GM12878 (cell line): ENCODE data around the gene COQ4. TPM values are rescaled to one million over a fixed set of nuclear protein-coding genes. Genes with fewer than 3 reads are reported as not detected.

Experiments
- ATAC-seq: fragments of 200-7000 bp; cut with Tn5 transposase; 3 replicates; pipeline ENCODE4 v1.9.1; 2020; ENCODE audit warnings: mild to moderate bottlenecking, moderate library complexity
- BruUV-seq: library from RNA; stranded (reverse); fragments of 400-500 nt; replicated peaks from 2 replicates; lab custom pipeline; 2021; lab: Mats Ljungman, UMichigan
- CTCF ChIA-PET: fragments of 300-600 bp; sonication (Branson Sonifier 250); formaldehyde crosslinking; extraction: SDS; loops from one replicate; lab custom pipeline; 2021; ENCODE audit warnings: inconsistent platforms; lab: Yijun Ruan, JAX
- POLR2A ChIA-PET: fragments of 350-600 bp; formaldehyde crosslinking; extraction: SDS; loops from one replicate; lab custom pipeline; 2021; ENCODE audit warnings: inconsistent platforms; lab: Charles Lee
- RAD21 ChIA-PET: fragments of 300-600 bp; sonication (Branson Sonifier 250); formaldehyde crosslinking; loops from one replicate; lab custom pipeline; 2023; ENCODE audit warnings: antibody characterized with exemption; ENCODE audit not compliant: unreplicated experiment; lab: Charles Lee
- SMC1A ChIA-PET: fragments of 300-600 bp; sonication (Branson Sonifier 250); formaldehyde crosslinking; loops from one replicate; lab custom pipeline; 2023; ENCODE audit not compliant: unreplicated experiment, uncharacterized antibody; lab: Charles Lee
- DNase-seq: peaks from one replicate; pipeline ENCODE4 v3.0.0-alpha.2; 2011; ENCODE audit warnings: low read depth, low spot score
- FAIRE-seq: peaks from 3 replicates; lab custom pipeline; 2011; peaks lifted over from hg19 to GRCh38; lab: Jason Lieb, UNC
- H2AFZ ChIP-seq: 2 replicates; pipeline ENCODE4 v1.6.0; 2011; ENCODE audit warnings: low read depth, low read length, control low read depth; ENCODE audit not compliant: control insufficient read depth
- H3K27ac ChIP-seq: 2 replicates; pipeline ENCODE4 v1.5.1; 2011; ENCODE audit warnings: control low read depth; ENCODE audit not compliant: control insufficient read depth, insufficient read depth
- H3K27me3 ChIP-seq, 2 experiments: replicated peaks in 1 of 2; 2 replicates each; pipeline versions ENCODE4 v1.6.0 to v1.6.1; 2011; ENCODE audit warnings: low read length in 1 of 2; ENCODE audit not compliant: control insufficient read depth in 2 of 2, insufficient read depth in 2 of 2
- H3K36me3 ChIP-seq, 2 experiments: 2 replicates each; pipeline ENCODE4 v1.5.1; 2011; ENCODE audit warnings: low read length in 1 of 2; ENCODE audit not compliant: control insufficient read depth in 2 of 2, insufficient read depth in 2 of 2
- H3K4me1 ChIP-seq: 2 replicates; pipeline ENCODE4 v1.6.1; 2011; ENCODE audit warnings: mild to moderate bottlenecking, low read length, moderate library complexity, mixed read lengths; ENCODE audit not compliant: control insufficient read depth, insufficient read depth
- H3K4me2 ChIP-seq: 2 replicates; pipeline ENCODE4 v1.6.0; 2011; ENCODE audit warnings: control low read depth; ENCODE audit not compliant: control insufficient read depth, insufficient read depth
- H3K4me3 ChIP-seq: fragments of 200-600 bp; sonication (generic); 2 replicates; pipeline ENCODE4 v1.5.1; 2016
- H3K79me2 ChIP-seq: 2 replicates; pipeline ENCODE4 v1.6.0; 2011; ENCODE audit warnings: low read length; ENCODE audit not compliant: control insufficient read depth, insufficient read depth
- H3K9ac ChIP-seq: 2 replicates; pipeline ENCODE4 v1.8.0; 2011; ENCODE audit warnings: low read length, control low read depth, mixed read lengths; ENCODE audit not compliant: control insufficient read depth, insufficient read depth
- H3K9me3 ChIP-seq: replicated peaks from 3 replicates; pipeline ENCODE4 v1.5.1; 2011; ENCODE audit warnings: mild to moderate bottlenecking, low read length; ENCODE audit not compliant: control insufficient read depth, insufficient read depth
- H4K20me1 ChIP-seq: 2 replicates; pipeline ENCODE4 v1.6.0; 2011; ENCODE audit not compliant: control insufficient read depth, insufficient read depth
- CHD2 ChIP-seq: IDR thresholded peaks from 2 replicates; pipeline ENCODE4 v1.6.1; 2011; ENCODE audit warnings: low read depth, low read length, improper control_type of control experiment, borderline replicate concordance
- ELK1 ChIP-seq: IDR thresholded peaks from 2 replicates; pipeline ENCODE4 v1.6.1; 2012; ENCODE audit warnings: low read depth, low read length, improper control_type of control experiment
- EP300 ChIP-seq, 2 experiments: fragments of 150-350 bp in 1 of 2; IDR thresholded peaks; 2 replicates each; pipeline ENCODE4 v1.6.1; 2011 to 2012; ENCODE audit warnings: low read depth in 2 of 2, low read length in 2 of 2, borderline replicate concordance in 1 of 2, improper control_type of control experiment in 1 of 2, inconsistent platforms in 1 of 2; ENCODE audit not compliant: control insufficient read depth in 1 of 2
- ESRRA ChIP-seq: IDR thresholded peaks from 2 replicates; pipeline ENCODE4 v1.6.1; 2012; ENCODE audit warnings: mild to moderate bottlenecking, low read length, improper control_type of control experiment
- ETV6 ChIP-seq, 2 experiments: fragments of 450-650 bp in 1 of 2; IDR thresholded peaks in 1 of 2; conservative IDR thresholded peaks in 1 of 2; 2 replicates each; pipeline ENCODE4 v1.6.1; 2014; ENCODE audit warnings: antibody characterized with exemption in 1 of 2, borderline replicate concordance in 1 of 2, low read depth in 1 of 2, mild to moderate bottlenecking in 1 of 2, moderate library complexity in 1 of 2
- HDAC6 ChIP-seq: fragments of 200-600 bp; sonication (generic); IDR thresholded peaks from one replicate; pipeline ENCODE4 v1.8.0; 2017; ENCODE audit warnings: antibody characterized with exemption; ENCODE audit not compliant: unreplicated experiment
- JUND ChIP-seq: IDR thresholded peaks from 2 replicates; pipeline ENCODE4 v1.6.1; 2012; ENCODE audit warnings: low read depth, mild to moderate bottlenecking, low read length, improper control_type of control experiment, moderate library complexity
- NBN ChIP-seq: fragments of 450-650 bp; IDR thresholded peaks from 2 replicates; pipeline ENCODE4 v1.6.1; 2016
- NR2F1 ChIP-seq: fragments of 450-650 bp; conservative IDR thresholded peaks from 2 replicates; pipeline ENCODE4 v1.6.1; 2017; ENCODE audit warnings: mild to moderate bottlenecking
- SP1 ChIP-seq: IDR thresholded peaks from one replicate; pipeline ENCODE4 v1.6.1; 2011; ENCODE audit warnings: low read depth, low read length
- SREBF2 ChIP-seq: IDR thresholded peaks from 2 replicates; pipeline ENCODE4 v1.6.1; 2012; ENCODE audit warnings: mild to moderate bottlenecking, low read length
- ZNF622 ChIP-seq: fragments of 450-650 bp; IDR thresholded peaks from 2 replicates; pipeline ENCODE4 v1.6.1; 2017; ENCODE audit warnings: mild to moderate bottlenecking, inconsistent platforms
- WGBS: methylation state at CpG from one replicate; pipeline ENCODE4 v1.1.6; 2016; ENCODE audit warnings: low lambda C conversion rate; ENCODE audit not compliant: insufficient replicate concordance, insufficient coverage; ENCODE audit errors: missing lambda C conversion rate; 5-methylcytosine and 5-hydroxymethylcytosine counted together
- in situ Hi-C: fragments of 300-500 bp; cut with MboI; formaldehyde crosslinking; loops from 9 replicates; pipeline ENCODE4 v1.14.3; 2018; ENCODE audit warnings: mixed read lengths
- intact Hi-C: fragments of 100-400 bp; cut with micrococcal nuclease; formaldehyde crosslinking; loops from one replicate; pipeline ENCODE4 v1.14.2; 2022; ENCODE audit not compliant: unreplicated experiment
- polyA plus RNA-seq, 11 experiments: library from polyadenylated mRNA; depleted of rRNA in 4 of 11; unstranded in 6 of 11; stranded (reverse) in 5 of 11; fragments of >200 nt; fragmentation: Nextera tagmentation in 4 of 11; fragmentation: Illumina TruSeq in 1 of 11; extraction: Ambion mirVana in 4 of 11; extraction: Trizol in 1 of 11; gene quantifications; 1 replicate in 1 of 11; 2 replicates in 10 of 11; pipeline versions ENCODE4 v1.2.1 to v1.2.3, GENCODE V29; 2011 to 2016; ENCODE audit warnings: inconsistent platforms in 2 of 11, missing spikeins in 2 of 11, low read depth in 1 of 11
- total RNA-seq, 4 experiments: library from RNA; depleted of rRNA in 3 of 4; stranded (reverse); fragments of >200 nt in 3 of 4; fragmentation: Illumina TruSeq in 1 of 4; extraction: Trizol in 1 of 4; gene quantifications; 2 replicates each; pipeline versions ENCODE4 v1.2.1 to v1.2.3, GENCODE V29; 2013 to 2021
- TF ChIP-seq, protein P1 (sequence below): fragments of 450-650 bp; IDR thresholded peaks from 2 replicates; pipeline ENCODE4 v1.6.1; 2017; ENCODE audit warnings: mild to moderate bottlenecking, moderate library complexity
- TF ChIP-seq, protein P2 (sequence below): IDR thresholded peaks from 2 replicates; pipeline ENCODE4 v1.6.1; 2012; ENCODE audit warnings: low read depth, low read length, improper control_type of control experiment
- TF ChIP-seq, protein P3 (sequence below): IDR thresholded peaks from 2 replicates; pipeline ENCODE4 v1.6.1; 2012; ENCODE audit warnings: low read length, inconsistent platforms

Gene COQ4
- total and polyA plus RNA-seq, 10 of the 15 experiments (the other 5 are each of a cell fraction or from before 2014, with no cell fraction given) = 3.8 to 64.1 (median 38.6) TPM

DNA sequence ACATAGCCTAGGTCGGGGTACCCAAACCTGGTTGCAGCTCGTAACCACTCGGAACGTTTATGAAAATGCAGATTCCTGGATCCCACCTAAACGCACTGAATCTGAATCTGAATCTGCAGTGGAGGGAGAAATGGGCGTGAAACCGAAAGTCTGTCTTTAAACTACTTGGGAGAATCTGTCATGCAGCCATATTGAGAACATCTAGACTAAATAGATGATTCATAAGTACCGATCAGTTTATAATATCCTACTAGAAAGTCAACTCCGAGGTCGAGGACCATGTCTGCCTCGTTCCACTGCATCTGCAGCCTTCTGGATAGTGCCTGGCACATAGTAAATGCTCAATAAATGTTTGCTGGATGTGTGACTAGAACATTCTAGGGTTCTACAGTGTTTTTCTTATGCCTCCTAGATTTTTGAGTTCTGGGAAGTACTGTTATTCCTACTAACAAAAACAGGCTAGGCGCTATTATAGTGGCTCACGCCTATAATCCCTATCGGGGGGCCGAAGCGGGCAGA is 632 bp downstream of the COQ4 start (continued):
- TF ChIP-seq ELK1 (no peak), SP1 (no peak), SREBF2 (no peak)
- TF ChIP-seq, protein P1, sequence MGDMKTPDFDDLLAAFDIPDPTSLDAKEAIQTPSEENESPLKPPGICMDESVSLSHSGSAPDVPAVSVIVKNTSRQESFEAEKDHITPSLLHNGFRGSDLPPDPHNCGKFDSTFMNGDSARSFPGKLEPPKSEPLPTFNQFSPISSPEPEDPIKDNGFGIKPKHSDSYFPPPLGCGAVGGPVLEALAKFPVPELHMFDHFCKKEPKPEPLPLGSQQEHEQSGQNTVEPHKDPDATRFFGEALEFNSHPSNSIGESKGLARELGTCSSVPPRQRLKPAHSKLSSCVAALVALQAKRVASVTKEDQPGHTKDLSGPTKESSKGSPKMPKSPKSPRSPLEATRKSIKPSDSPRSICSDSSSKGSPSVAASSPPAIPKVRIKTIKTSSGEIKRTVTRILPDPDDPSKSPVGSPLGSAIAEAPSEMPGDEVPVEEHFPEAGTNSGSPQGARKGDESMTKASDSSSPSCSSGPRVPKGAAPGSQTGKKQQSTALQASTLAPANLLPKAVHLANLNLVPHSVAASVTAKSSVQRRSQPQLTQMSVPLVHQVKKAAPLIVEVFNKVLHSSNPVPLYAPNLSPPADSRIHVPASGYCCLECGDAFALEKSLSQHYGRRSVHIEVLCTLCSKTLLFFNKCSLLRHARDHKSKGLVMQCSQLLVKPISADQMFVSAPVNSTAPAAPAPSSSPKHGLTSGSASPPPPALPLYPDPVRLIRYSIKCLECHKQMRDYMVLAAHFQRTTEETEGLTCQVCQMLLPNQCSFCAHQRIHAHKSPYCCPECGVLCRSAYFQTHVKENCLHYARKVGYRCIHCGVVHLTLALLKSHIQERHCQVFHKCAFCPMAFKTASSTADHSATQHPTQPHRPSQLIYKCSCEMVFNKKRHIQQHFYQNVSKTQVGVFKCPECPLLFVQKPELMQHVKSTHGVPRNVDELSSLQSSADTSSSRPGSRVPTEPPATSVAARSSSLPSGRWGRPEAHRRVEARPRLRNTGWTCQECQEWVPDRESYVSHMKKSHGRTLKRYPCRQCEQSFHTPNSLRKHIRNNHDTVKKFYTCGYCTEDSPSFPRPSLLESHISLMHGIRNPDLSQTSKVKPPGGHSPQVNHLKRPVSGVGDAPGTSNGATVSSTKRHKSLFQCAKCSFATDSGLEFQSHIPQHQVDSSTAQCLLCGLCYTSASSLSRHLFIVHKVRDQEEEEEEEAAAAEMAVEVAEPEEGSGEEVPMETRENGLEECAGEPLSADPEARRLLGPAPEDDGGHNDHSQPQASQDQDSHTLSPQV = no peak
- TF ChIP-seq, all 136 proteins: peak for 0

DNA sequence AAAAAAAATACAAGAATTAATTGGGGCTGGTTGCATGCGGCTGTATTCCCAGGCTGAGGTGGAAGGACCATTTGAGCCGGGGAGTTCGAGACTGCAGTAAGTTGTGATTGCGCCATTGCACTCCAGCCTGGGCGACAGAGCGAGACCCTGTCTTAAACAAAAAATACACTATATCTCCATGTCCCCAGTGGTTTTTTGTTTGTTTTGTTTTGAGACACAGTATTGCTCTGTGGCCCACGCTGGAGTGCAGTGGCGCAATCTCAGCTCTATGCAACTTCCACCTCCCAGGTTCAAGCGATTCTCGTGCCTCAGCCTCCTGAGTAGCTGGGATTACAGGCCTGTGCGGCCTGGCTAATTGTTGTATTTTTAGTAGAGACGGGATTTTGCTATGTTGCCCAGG is 1.2 kb downstream of the COQ4 start:
- ATAC-seq (no peak), DNase-seq (no peak), FAIRE-seq (no peak)
- H3K36me3 ChIP-seq = peaks cover 1 to 8% of the 10 kb centered on the region in 2 experiments
- no peaks in the 10 kb centered on the region for H4K20me1 ChIP-seq
- CTCF ChIA-PET = interaction anchor here (1.3 to 2.4 kb wide), 3 partner anchors 9 to 18 kb away, joined by 3 to 8 read pairs (median 3); no protein-coding TSS in a partner anchor
- BruUV-seq = no TSS peak
- H3K4me3 ChIP-seq = peak overlapping the region; percentile 96
- POLR2A ChIA-PET = no interaction called here
- no peak overlapping the region for H3K27ac ChIP-seq
- H3K9ac ChIP-seq = peak overlapping the region; percentile 65
- H3K27me3 ChIP-seq = no peaks in the 10 kb centered on the region
- in situ Hi-C loops = no loop called here
- SMC1A ChIA-PET = no interaction called here
- peak overlapping the region; percentile 72 for H3K4me2 ChIP-seq
- peaks cover 6% of the 10 kb centered on the region for H3K4me1 ChIP-seq
- peaks cover 29% of the 10 kb centered on the region for H3K79me2 ChIP-seq
- RAD21 ChIA-PET = interaction anchor here (0.6 kb wide), 1 partner anchor 651 kb away, joined by 3 read pairs; no protein-coding TSS in a partner anchor
- H3K9me3 ChIP-seq = no peaks in the 10 kb centered on the region
- no peak overlapping the region for H2AFZ ChIP-seq
- 51% methylated on average over 12 of the region's 12 CpGs for WGBS
- intact Hi-C loops = no loop called here
- no peak for TF ChIP-seq ZNF622
- no peak for TF ChIP-seq HDAC6
- no peak for TF ChIP-seq NR2F1
- TF ChIP-seq NBN = no peak
- TF ChIP-seq ETV6 (conservative IDR thresholded peaks at IDR 0.05 in 1 of 2, IDR thresholded peaks at IDR 0.05 in 1 of 2; ENCODE audit: borderline replicate concordance in 1 of 2, low read depth in 1 of 2) = no peak
- TF ChIP-seq EP300 (IDR thresholded peaks at IDR 0.05; ENCODE audit: borderline replicate concordance in 1 of 2, control insufficient read depth in 1 of 2, low read depth in 2 of 2, low read length in 2 of 2) = no peak
- TF ChIP-seq ESRRA = no peak
- TF ChIP-seq, protein P2, sequence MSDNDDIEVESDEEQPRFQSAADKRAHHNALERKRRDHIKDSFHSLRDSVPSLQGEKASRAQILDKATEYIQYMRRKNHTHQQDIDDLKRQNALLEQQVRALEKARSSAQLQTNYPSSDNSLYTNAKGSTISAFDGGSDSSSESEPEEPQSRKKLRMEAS = no peak
- TF ChIP-seq, protein P3, sequence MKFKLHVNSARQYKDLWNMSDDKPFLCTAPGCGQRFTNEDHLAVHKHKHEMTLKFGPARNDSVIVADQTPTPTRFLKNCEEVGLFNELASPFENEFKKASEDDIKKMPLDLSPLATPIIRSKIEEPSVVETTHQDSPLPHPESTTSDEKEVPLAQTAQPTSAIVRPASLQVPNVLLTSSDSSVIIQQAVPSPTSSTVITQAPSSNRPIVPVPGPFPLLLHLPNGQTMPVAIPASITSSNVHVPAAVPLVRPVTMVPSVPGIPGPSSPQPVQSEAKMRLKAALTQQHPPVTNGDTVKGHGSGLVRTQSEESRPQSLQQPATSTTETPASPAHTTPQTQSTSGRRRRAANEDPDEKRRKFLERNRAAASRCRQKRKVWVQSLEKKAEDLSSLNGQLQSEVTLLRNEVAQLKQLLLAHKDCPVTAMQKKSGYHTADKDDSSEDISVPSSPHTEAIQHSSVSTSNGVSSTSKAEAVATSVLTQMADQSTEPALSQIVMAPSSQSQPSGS = no peak
- TF ChIP-seq CHD2 = no peak
- TF ChIP-seq JUND = no peak
